B cell (primary cell): Measurements from ENCODE around the gene FCN1. TPM values are rescaled to one million over a fixed set of nuclear protein-coding genes. Genes with fewer than 3 reads are reported as not detected.

ENCODE experiments used
- ATAC-seq: fragments of 200-7000 bp; cut with Tn5 transposase; one replicate; pipeline ENCODE4 v1.10.0; 2021; ENCODE audit warnings: low read depth, mild to moderate bottlenecking, moderate number of reproducible peaks, moderate library complexity
- CTCF ChIA-PET: fragments of 350-600 bp; sonication (Branson Sonifier 250); formaldehyde crosslinking; loops from one replicate; lab custom pipeline; 2021; ENCODE audit warnings: antibody characterized with exemption, inconsistent platforms; lab: Charles Lee
- POLR2A ChIA-PET: fragments of 350-600 bp; sonication (Branson Sonifier 250); formaldehyde crosslinking; loops from one replicate; lab custom pipeline; 2021; ENCODE audit warnings: antibody characterized with exemption; lab: Charles Lee
- DNase-seq: peaks from one replicate; pipeline ENCODE4 v3.0.0; 2013
- H2AFZ ChIP-seq: 2 replicates; pipeline ENCODE4 v1.6.1; 2012; ENCODE audit warnings: mild to moderate bottlenecking, low read depth, low read length; ENCODE audit not compliant: insufficient read depth, poor library complexity, severe bottlenecking
- H3K27ac ChIP-seq, 2 donors: 1 replicate in 1 of 2; 2 replicates in 1 of 2; pipeline ENCODE4 v1.5.1; 2012 to 2013; ENCODE audit warnings: low read length in 2 of 2, mild to moderate bottlenecking in 2 of 2, moderate library complexity in 1 of 2
- H3K27me3 ChIP-seq, 4 experiments: fragments of 200-600 bp in 1 of 4; sonication (generic) in 1 of 4; replicated peaks in 1 of 4; 1 replicate in 2 of 4; 2 replicates in 2 of 4; pipeline versions ENCODE4 v1.6.1 to v1.7.0; 2013 to 2016; ENCODE audit warnings: low read length in 3 of 4, mild to moderate bottlenecking in 2 of 4, mixed read lengths in 1 of 4, moderate library complexity in 1 of 4; ENCODE audit not compliant: insufficient read depth in 4 of 4, control insufficient read depth in 3 of 4; ENCODE audit errors: control extremely low read depth in 1 of 4
- H3K36me3 ChIP-seq, 2 experiments: replicated peaks in 1 of 2; 1 replicate in 1 of 2; 2 replicates in 1 of 2; pipeline versions ENCODE4 v1.6.1 to v1.7.1; 2013; ENCODE audit warnings: low read length in 1 of 2; ENCODE audit not compliant: insufficient read depth in 2 of 2, control insufficient read depth in 1 of 2; ENCODE audit errors: control extremely low read depth in 1 of 2, extremely low read depth in 1 of 2
- H3K4me1 ChIP-seq, 2 donors: fragments of 200-600 bp in 1 of 2; sonication (generic) in 1 of 2; 1 replicate in 1 of 2; 2 replicates in 1 of 2; pipeline versions ENCODE4 v1.5.1 to v1.6.1; 2013 to 2017; ENCODE audit warnings: low read length in 2 of 2; ENCODE audit not compliant: control insufficient read depth in 2 of 2, insufficient read depth in 2 of 2
- H3K4me2 ChIP-seq: replicated peaks from 2 replicates; pipeline ENCODE3; 2012; ENCODE audit warnings: mild to moderate bottlenecking, low read depth, low read length; ENCODE audit not compliant: poor library complexity, severe bottlenecking
- H3K4me3 ChIP-seq, 5 experiments: fragments of 200-600 bp in 1 of 5; sonication (generic) in 1 of 5; 1 replicate in 3 of 5; 2 replicates in 2 of 5; pipeline versions ENCODE4 v1.5.1 to v1.7.0; 2011 to 2016; ENCODE audit warnings: low read length in 4 of 5, mild to moderate bottlenecking in 4 of 5, low read depth in 2 of 5, control low read depth in 1 of 5, moderate library complexity in 1 of 5; ENCODE audit not compliant: insufficient read depth in 1 of 5; ENCODE audit errors: control extremely low read depth in 1 of 5, extremely low read depth in 1 of 5
- H3K79me2 ChIP-seq: fragments of 200-600 bp; sonication (generic); one replicate; pipeline ENCODE4 v1.6.0; 2016; ENCODE audit warnings: low read length; ENCODE audit not compliant: control insufficient read depth, insufficient read depth
- H3K9ac ChIP-seq: fragments of 200-600 bp; sonication (generic); 2 replicates; pipeline ENCODE4 v1.6.1; 2017; ENCODE audit warnings: mild to moderate bottlenecking, low read length, moderate library complexity
- H3K9me3 ChIP-seq, 3 donors: one replicate each; pipeline versions ENCODE4 v1.6.1 to v1.7.1; 2013; ENCODE audit warnings: low read length in 2 of 3; ENCODE audit not compliant: control insufficient read depth in 2 of 3, insufficient read depth in 1 of 3; ENCODE audit errors: control extremely low read depth in 1 of 3
- H4K20me1 ChIP-seq: 2 replicates; pipeline ENCODE4 v1.6.0; 2012; ENCODE audit warnings: mild to moderate bottlenecking, low read length; ENCODE audit not compliant: insufficient read depth, control insufficient read depth, poor library complexity, severe bottlenecking
- H3K27ac Mint-ChIP-seq: one replicate; pipeline ENCODE4 v1.8.0; 2021; ENCODE audit warnings: mixed read lengths
- H3K27me3 Mint-ChIP-seq: one replicate; pipeline ENCODE4 v1.8.0; 2021; ENCODE audit warnings: mixed read lengths
- H3K4me1 Mint-ChIP-seq: one replicate; pipeline ENCODE4 v1.8.0; 2021; ENCODE audit warnings: mixed read lengths
- H3K4me3 Mint-ChIP-seq: one replicate; pipeline ENCODE4 v1.8.0; 2021; ENCODE audit warnings: mixed read lengths
- H3K9me3 Mint-ChIP-seq: one replicate; pipeline ENCODE4 v1.8.0; 2022; ENCODE audit warnings: mixed read lengths; ENCODE audit not compliant: insufficient read depth
- CTCF ChIP-seq: fragments of 200-600 bp; IDR thresholded peaks from one replicate; pipeline ENCODE4 v1.8.0; 2022; ENCODE audit warnings: antibody characterized with exemption, mild to moderate bottlenecking
- EZH2 ChIP-seq: IDR thresholded peaks from 2 replicates; pipeline ENCODE4 v1.6.1; 2012; ENCODE audit warnings: borderline replicate concordance, low read depth, mild to moderate bottlenecking, moderate library complexity, low read length; ENCODE audit not compliant: insufficient read depth, poor library complexity, severe bottlenecking
- WGBS: methylation state at CpG from one replicate; pipeline ENCODE4 v1.1.5; 2013; ENCODE audit warnings: missing lambda C conversion rate; ENCODE audit not compliant: insufficient coverage; 5-methylcytosine and 5-hydroxymethylcytosine counted together
- intact Hi-C: fragments of 100-400 bp; cut with micrococcal nuclease; formaldehyde crosslinking; loops from one replicate; pipeline ENCODE4 v1.10.0; 2022
- polyA plus RNA-seq: library from polyadenylated mRNA; depleted of rRNA; stranded (reverse); fragments of >200 nt; gene quantifications from 2 replicates; pipeline ENCODE4 v1.2.3, GENCODE V29; 2012
- total RNA-seq, 2 donors: library from RNA; stranded (reverse); fragments of 120-200 nt in 1 of 2; gene quantifications; 1 replicate in 1 of 2; 2 replicates in 1 of 2; pipeline versions ENCODE4 v1.2.3 to v1.2.4, GENCODE V29; 2013 to 2022

Gene FCN1
- total and polyA plus RNA-seq, 2 donors (not counting 1 experiment from before 2014, with no cell fraction given) = 2.2 to 20.6 TPM

GRCh38 chr9:134863941-134864820, 53.5 kb downstream of the FCN1 start:
- Histone ChIP-seq H3K9me3 (peaks cover 0 to 30% (median 0%) of the 10 kb centered on the region in 3 donors), H3K4me3 (no peak overlapping the region), H2AFZ (no peak overlapping the region), H3K27me3 (no peaks in the 10 kb centered on the region), H3K4me1 (peaks cover 5 to 12% of the 10 kb centered on the region in 2 donors), H3K36me3 (no peaks in the 10 kb centered on the region), H3K9ac (no peak overlapping the region), H4K20me1 (no peaks in the 10 kb centered on the region), H3K4me2 (no peak overlapping the region), H3K27ac (no peak overlapping the region), H3K79me2 (no peaks in the 10 kb centered on the region)
- WGBS = 96% methylated on average over 26 of the region's 28 CpGs
- CTCF ChIA-PET = no interaction called here
- intact Hi-C loops = no loop called here
- no peak for ATAC-seq
- POLR2A ChIA-PET = no interaction called here
- H3K9me3 Mint-ChIP-seq = peaks cover 2% of the 10 kb centered on the region
- H3K27ac Mint-ChIP-seq = no peak overlapping the region
- DNase-seq = no peak
- no peak overlapping the region for H3K4me3 Mint-ChIP-seq
- TF ChIP-seq EZH2 (no peak), CTCF (no peak)
- peaks cover 10% of the 10 kb centered on the region for H3K27me3 Mint-ChIP-seq
- H3K4me1 Mint-ChIP-seq = peaks cover 10% of the 10 kb centered on the region

- Histone ChIP-seq H4K20me1 (no peaks in the 10 kb centered on the region), H3K9ac (no peak overlapping the region), H2AFZ (no peak overlapping the region), H3K9me3 (peaks cover 0 to 23% (median 0%) of the 10 kb centered on the region in 3 donors), H3K4me1 (peaks cover 0 to 4% of the 10 kb centered on the region in 2 donors), H3K36me3 (no peaks in the 10 kb centered on the region), H3K27ac (no peak overlapping the region), H3K79me2 (no peaks in the 10 kb centered on the region), H3K4me3 (no peak overlapping the region), H3K4me2 (no peak overlapping the region), H3K27me3 (no peaks in the 10 kb centered on the region)
- 88% methylated on average over 15 of the region's 16 CpGs for WGBS
- CTCF ChIA-PET = no interaction called here
- H3K4me3 Mint-ChIP-seq = no peak overlapping the region
- peaks cover 2% of the 10 kb centered on the region for H3K9me3 Mint-ChIP-seq
- H3K27ac Mint-ChIP-seq = no peak overlapping the region
- TF ChIP-seq CTCF (no peak), EZH2 (no peak)
- intact Hi-C loops = no loop called here
- DNase-seq (no peak), ATAC-seq (no peak)
- peaks cover 5% of the 10 kb centered on the region for H3K27me3 Mint-ChIP-seq
- peaks cover 4% of the 10 kb centered on the region for H3K4me1 Mint-ChIP-seq
- POLR2A ChIA-PET = no interaction called here
These were observed 54.3 kb downstream of the FCN1 start for GRCh38 chr9:134863306-134863902.
